Measurements from ENCODE around the gene LGR4.

Gene LGR4

GRCh38 chr11:27413218-27413617, 59.4 kb downstream of the LGR4 start (continued):
- TF ChIP-seq ZNF132 (tag by site-specific recombination; IDR thresholded peaks at IDR 0.05; ENCODE audit: borderline replicate concordance), result no peak
- no peak for TF ChIP-seq HOXA7 (CRISPR knock-in tag; IDR thresholded peaks at IDR 0.05; ENCODE audit: borderline replicate concordance)
- no peak for TF ChIP-seq ZNF26 (tag by site-specific recombination; IDR thresholded peaks at IDR 0.05)

- TF ChIP-seq ZNF747 (tag by site-specific recombination; IDR thresholded peaks at IDR 0.05) (no peak), PATZ1 (tag by site-specific recombination; IDR thresholded peaks at IDR 0.05) (no peak), SP7 (tag by site-specific recombination; IDR thresholded peaks at IDR 0.05) (peak; percentile 94), ZNF311 (tag by site-specific recombination; IDR thresholded peaks at IDR 0.05; ENCODE audit: borderline replicate concordance) (no peak), ZNF549 (tag by site-specific recombination; IDR thresholded peaks at IDR 0.05) (no peak), ZNF654 (tag by site-specific recombination; IDR thresholded peaks at IDR 0.05; ENCODE audit: low read depth) (no peak), GLI4 (tag by site-specific recombination; IDR thresholded peaks at IDR 0.05) (no peak), ZSCAN18 (tag by site-specific recombination; IDR thresholded peaks at IDR 0.05) (no peak), SP2 (tag by site-specific recombination; IDR thresholded peaks at IDR 0.05) (no peak), ZNF157 (tag by site-specific recombination; IDR thresholded peaks at IDR 0.05) (no peak), ZNF248 (tag by site-specific recombination; IDR thresholded peaks at IDR 0.05) (no peak), OSR2 (tag by site-specific recombination; IDR thresholded peaks at IDR 0.05) (0 out of 2 replicates have a peak, but pooled peaks have one; percentile 17)
- H3K4me1 ChIP-seq (ENCODE audit: control insufficient read depth, insufficient read depth, low read length), result peaks cover 10% of the 10 kb centered on the region
- H3K36me3 ChIP-seq (ENCODE audit: control insufficient read depth in 2 of 2, insufficient read depth in 1 of 2, low read length in 2 of 2), result peaks cover 0 to 3% of the 10 kb centered on the region in 2 experiments; a peak in 1 of 3 replicates
- H3K9me3 ChIP-seq (ENCODE audit: control insufficient read depth, insufficient read depth, low read depth, low read length), result no peaks in the 10 kb centered on the region
- H3K27ac ChIP-seq (ENCODE audit: extremely low read depth, low read depth, low read length), result no peak overlapping the region
- ChIA-PET CTCF (interaction anchor here (0.6 to 1.4 kb wide), 3 partner anchors 8 to 74 kb away, joined by 4 to 9 read pairs (median 5); no protein-coding TSS in a partner anchor), POLR2A (no interaction called here)
- no peak overlapping the region for H3K4me3 ChIP-seq (ENCODE audit: low read depth, low read length)
Measured at GRCh38 chr11:27412192-27412691, 60.3 kb downstream of the LGR4 start.

- peaks cover 10% of the 10 kb centered on the region for H3K4me1 ChIP-seq (ENCODE audit: control insufficient read depth, insufficient read depth, low read length)
- no peak overlapping the region for H3K4me3 ChIP-seq (ENCODE audit: low read depth, low read length)
- peaks cover 0 to 3% of the 10 kb centered on the region in 2 experiments; a peak in 1 of 3 replicates for H3K36me3 ChIP-seq (ENCODE audit: control insufficient read depth in 2 of 2, insufficient read depth in 1 of 2, low read length in 2 of 2)
- H3K9me3 ChIP-seq (ENCODE audit: control insufficient read depth, insufficient read depth, low read depth, low read length), result no peaks in the 10 kb centered on the region
- POLR2A ChIA-PET, result no interaction called here
- CTCF ChIA-PET, result interaction anchor here (0.6 to 1.4 kb wide), 2 partner anchors 9 to 12 kb away, joined by 3 to 4 read pairs; no protein-coding TSS in a partner anchor
- H3K27ac ChIP-seq (ENCODE audit: extremely low read depth, low read depth, low read length), result no peak overlapping the region
- TF ChIP-seq ZEB2 (tag by site-specific recombination; IDR thresholded peaks at IDR 0.05) (no peak), ZNF623 (tag by site-specific recombination; IDR thresholded peaks at IDR 0.05) (no peak), ZBTB26 (tag by site-specific recombination; optimal IDR thresholded peaks at IDR 0.05) (no peak), ZNF843 (tag by site-specific recombination; IDR thresholded peaks at IDR 0.05) (no peak), ZNF555 (tag by site-specific recombination; conservative IDR thresholded peaks at IDR 0.05) (no peak), ZBTB44 (tag by site-specific recombination; IDR thresholded peaks at IDR 0.05) (no peak), ZNF585B (tag by site-specific recombination; IDR thresholded peaks at IDR 0.05) (no peak), SP2 (tag by site-specific recombination; IDR thresholded peaks at IDR 0.05) (no peak), ZNF274 (IDR thresholded peaks at IDR 0.05; ENCODE audit: low read length) (no peak), ZNF274 (tag by site-specific recombination; IDR thresholded peaks at IDR 0.05; ENCODE audit: borderline replicate concordance) (no peak), ELK4 (IDR thresholded peaks at IDR 0.05; ENCODE audit: borderline replicate concordance, low read depth, low read length) (no peak), TRIM28 (IDR thresholded peaks at IDR 0.05; ENCODE audit: borderline replicate concordance, low read length) (no peak)
Measured at GRCh38 chr11:27411328-27411727, 61.3 kb downstream of the LGR4 start.
